Endothelial cell of umbilical vein (primary cell): Measurements from ENCODE around the gene COX4I1. TPM values are rescaled to one million over a fixed set of nuclear protein-coding genes. Genes with fewer than 3 reads are reported as not detected.
"Not testable (repeated sequence)": the region's sequence is repeated elsewhere in the genome, so short reads cannot be mapped to it uniquely, and the experiment has no call there.

Experiments
- BruUV-seq: library from RNA; stranded (reverse); fragments of 400-500 nt; replicated peaks from 2 replicates; lab custom pipeline; 2021; lab: Mats Ljungman, UMichigan
- CTCF ChIA-PET: fragments of 300-600, 350-600 bp; sonication (Branson Sonifier 250); formaldehyde crosslinking; loops from one replicate; lab custom pipeline; 2021; ENCODE audit warnings: antibody characterized with exemption, inconsistent platforms; lab: Charles Lee
- POLR2A ChIA-PET: fragments of 300-600, 350-600 bp; sonication (Branson Sonifier 250); formaldehyde crosslinking; loops from one replicate; lab custom pipeline; 2021; ENCODE audit warnings: antibody characterized with exemption, inconsistent platforms; lab: Charles Lee
- DNase-seq: peaks from one replicate; pipeline ENCODE4 v3.0.0-alpha.2; 2011; ENCODE audit warnings: low read depth, low spot score
- FAIRE-seq: peaks from 2 replicates; lab custom pipeline; 2011; peaks lifted over from hg19 to GRCh38; lab: Jason Lieb, UNC
- H2AFZ ChIP-seq: 2 replicates; pipeline ENCODE4 v1.6.0; 2012; ENCODE audit warnings: low read depth, low read length, control low read depth, inconsistent platforms
- H3K27ac ChIP-seq: 2 replicates; pipeline ENCODE4 v1.5.1; 2011; ENCODE audit warnings: low read depth, mild to moderate bottlenecking, control low read depth, low read length, moderate library complexity; ENCODE audit not compliant: insufficient read depth
- H3K27me3 ChIP-seq, 2 experiments: 2 replicates each; pipeline versions ENCODE4 v1.6.0 to v1.6.1; 2011; ENCODE audit warnings: low read length in 2 of 2, mixed read lengths in 1 of 2; ENCODE audit not compliant: control insufficient read depth in 2 of 2, insufficient read depth in 2 of 2
- H3K36me3 ChIP-seq, 2 experiments: 2 replicates in 1 of 2; 3 replicates in 1 of 2; pipeline ENCODE4 v1.5.1; 2011; ENCODE audit warnings: low read length in 2 of 2, mild to moderate bottlenecking in 1 of 2, moderate library complexity in 1 of 2; ENCODE audit not compliant: control insufficient read depth in 2 of 2, insufficient read depth in 2 of 2; ENCODE audit errors: extremely low read depth in 1 of 2
- H3K4me1 ChIP-seq: 3 replicates; pipeline ENCODE4 v1.5.1; 2011; ENCODE audit warnings: mild to moderate bottlenecking, low read length; ENCODE audit not compliant: control insufficient read depth, insufficient read depth; ENCODE audit errors: extremely low read depth
- H3K4me2 ChIP-seq: 2 replicates; pipeline ENCODE4 v1.6.1; 2011; ENCODE audit warnings: low read length, control low read depth, mixed read lengths; ENCODE audit not compliant: insufficient read depth
- H3K4me3 ChIP-seq, 3 experiments: fragments of 200-600 bp in 1 of 3; sonication (generic), shearing (Covaris generic) in 1 of 3; replicated peaks in 1 of 3; 2 replicates each; pipeline ENCODE4 v1.5.1; 2011 to 2016; ENCODE audit warnings: control low read depth in 3 of 3, low read length in 3 of 3, mild to moderate bottlenecking in 2 of 3, inconsistent platforms in 1 of 3, low read depth in 1 of 3, moderate library complexity in 1 of 3; ENCODE audit not compliant: insufficient read depth in 1 of 3
- H3K79me2 ChIP-seq: 2 replicates; pipeline ENCODE4 v1.6.0; 2012; ENCODE audit warnings: low read length, inconsistent platforms; ENCODE audit not compliant: control insufficient read depth, insufficient read depth
- H3K9ac ChIP-seq: replicated peaks from 2 replicates; pipeline ENCODE3; 2011; ENCODE audit warnings: low read length, control low read depth; ENCODE audit not compliant: insufficient read depth; ENCODE audit errors: extremely low read depth
- H3K9me1 ChIP-seq: replicated peaks from 3 replicates; pipeline ENCODE4 v1.6.0; 2011; ENCODE audit warnings: mild to moderate bottlenecking, low read length; ENCODE audit not compliant: control insufficient read depth, insufficient read depth; ENCODE audit errors: extremely low read depth
- H3K9me3 ChIP-seq: replicated peaks from 2 replicates; pipeline ENCODE4 v1.5.1; 2012; ENCODE audit warnings: low read length, inconsistent platforms; ENCODE audit not compliant: control insufficient read depth, insufficient read depth
- H4K20me1 ChIP-seq: replicated peaks from 2 replicates; pipeline ENCODE3; 2011; ENCODE audit warnings: mild to moderate bottlenecking, low read length; ENCODE audit not compliant: control insufficient read depth, insufficient read depth; ENCODE audit errors: extremely low read depth
- EZH2 ChIP-seq: IDR thresholded peaks from 2 replicates; pipeline ENCODE4 v1.6.1; 2012; ENCODE audit warnings: borderline replicate concordance, low read depth, mild to moderate bottlenecking, moderate library complexity, low read length, inconsistent platforms; ENCODE audit not compliant: severe bottlenecking
- FOS ChIP-seq: IDR thresholded peaks from 2 replicates; pipeline ENCODE4 v1.6.1; 2011; ENCODE audit warnings: mild to moderate bottlenecking, low read length, moderate library complexity, borderline replicate concordance; ENCODE audit not compliant: insufficient read depth
- GATA2 ChIP-seq: IDR thresholded peaks from 2 replicates; pipeline ENCODE4 v1.7.0; 2011; ENCODE audit warnings: low read depth, mild to moderate bottlenecking, moderate library complexity, mixed read lengths, low read length; ENCODE audit not compliant: insufficient read length, insufficient read depth
- JUN ChIP-seq: IDR thresholded peaks from 2 replicates; pipeline ENCODE4 v1.6.1; 2011; ENCODE audit warnings: borderline replicate concordance, low read depth; ENCODE audit not compliant: insufficient read length, insufficient read depth
- MYC ChIP-seq: IDR thresholded peaks from one replicate; pipeline ENCODE4 v1.6.1; 2011; ENCODE audit warnings: mild to moderate bottlenecking, low read depth, low read length
- POLR2A ChIP-seq: IDR thresholded peaks from 2 replicates; pipeline ENCODE4 v1.6.1; 2012; ENCODE audit warnings: low read depth, mild to moderate bottlenecking, control low read depth, low read length
- POLR2AphosphoS5 ChIP-seq: IDR thresholded peaks from 2 replicates; pipeline ENCODE4 v1.6.1; 2012; ENCODE audit warnings: low read depth, mild to moderate bottlenecking, control low read depth, low read length, moderate library complexity; ENCODE audit not compliant: insufficient read depth
- dilution Hi-C: fragments of 300-500 bp; cut with MboI; formaldehyde crosslinking; loops from one replicate; pipeline ENCODE4 v1.15.0; 2019; ENCODE audit warnings: low sequenced_read_pairs; ENCODE audit not compliant: extremely low pct_ligation_motif_present
- intact Hi-C: fragments of 100-400 bp; cut with micrococcal nuclease; formaldehyde crosslinking; loops from one replicate; pipeline ENCODE4 v1.10.0; 2022
- polyA plus RNA-seq, 4 experiments: library from polyadenylated mRNA; depleted of rRNA in 3 of 4; stranded (reverse) in 3 of 4; unstranded in 1 of 4; fragments of >200 nt; gene quantifications; 2 replicates each; pipeline versions ENCODE4 v1.2.1 to v1.2.3, GENCODE V29; 2011 to 2012; ENCODE audit warnings: missing spikeins in 1 of 4
- total RNA-seq: library from RNA; stranded (reverse); gene quantifications from 2 replicates; pipeline ENCODE4 v1.2.3, GENCODE V29; 2021
- TF ChIP-seq, protein P1 (sequence below), 2 donors: IDR thresholded peaks; 1 replicate in 1 of 2; 2 replicates in 1 of 2; pipeline ENCODE4 v1.5.1; 2011; ENCODE audit warnings: low read length in 2 of 2, mild to moderate bottlenecking in 2 of 2, moderate library complexity in 2 of 2, control low read depth in 1 of 2, inconsistent platforms in 1 of 2, low read depth in 1 of 2; ENCODE audit not compliant: insufficient read depth in 1 of 2; ENCODE audit errors: extremely low read depth in 1 of 2
- TF ChIP-seq, protein P2 (sequence below): IDR thresholded peaks from 2 replicates; pipeline ENCODE4 v1.6.1; 2011; ENCODE audit not compliant: insufficient read depth, insufficient read length

Gene COX4I1
- total and polyA plus RNA-seq, 2 donors (not counting 3 experiments of a cell fraction or from before 2014, with no cell fraction given) = 560 to 953 TPM

DNA sequence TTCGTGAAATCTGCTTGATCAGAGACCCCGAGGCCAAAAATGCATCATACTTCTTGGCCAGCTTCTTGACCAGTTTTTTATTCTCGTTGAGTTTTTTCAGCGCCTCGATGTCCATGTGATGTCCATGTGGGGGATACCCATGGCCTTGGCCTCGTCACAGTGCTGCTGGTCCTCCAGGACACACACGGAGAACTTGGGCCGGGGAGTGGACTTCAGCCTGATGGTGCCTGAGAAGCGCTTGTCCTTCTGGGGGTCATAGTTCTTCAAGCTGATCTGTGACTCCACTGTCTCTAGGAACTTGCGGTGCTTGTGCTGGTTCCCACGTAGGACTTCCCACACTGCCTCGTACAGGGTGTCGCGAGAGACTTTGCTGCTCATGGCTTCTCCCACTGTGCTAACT lies 16.7 kb downstream of the COX4I1 start:
- no peak overlapping the region for H3K9ac ChIP-seq
- H4K20me1 ChIP-seq = no peaks in the 10 kb centered on the region
- peaks cover 15 to 20% of the 10 kb centered on the region in 2 experiments for H3K27me3 ChIP-seq
- BruUV-seq = no TSS peak
- H3K36me3 ChIP-seq = no peaks in the 10 kb centered on the region
- no peak for FAIRE-seq
- no peak overlapping the region for H3K4me2 ChIP-seq
- intact Hi-C loops = no loop called here
- H2AFZ ChIP-seq = no peak overlapping the region
- H3K9me1 ChIP-seq = no peaks in the 10 kb centered on the region
- no peaks in the 10 kb centered on the region for H3K4me1 ChIP-seq
- dilution Hi-C loops = no loop called here
- H3K27ac ChIP-seq = no peak overlapping the region
- no peaks in the 10 kb centered on the region for H3K9me3 ChIP-seq
- POLR2A ChIA-PET = no interaction called here
- CTCF ChIA-PET = interaction anchor here (0.7 to 1.8 kb wide), 3 partner anchors 171 to 200 kb away, joined by 3 to 6 read pairs (median 5); no protein-coding TSS in a partner anchor
- H3K79me2 ChIP-seq = no peaks in the 10 kb centered on the region
- no peak overlapping the region for H3K4me3 ChIP-seq
- no peak for DNase-seq
- TF ChIP-seq POLR2AphosphoS5 (no peak), POLR2A (no peak), FOS (no peak), JUN (no peak), GATA2 (no peak), MYC (no peak), EZH2 (no peak)
- TF ChIP-seq, protein P1, sequence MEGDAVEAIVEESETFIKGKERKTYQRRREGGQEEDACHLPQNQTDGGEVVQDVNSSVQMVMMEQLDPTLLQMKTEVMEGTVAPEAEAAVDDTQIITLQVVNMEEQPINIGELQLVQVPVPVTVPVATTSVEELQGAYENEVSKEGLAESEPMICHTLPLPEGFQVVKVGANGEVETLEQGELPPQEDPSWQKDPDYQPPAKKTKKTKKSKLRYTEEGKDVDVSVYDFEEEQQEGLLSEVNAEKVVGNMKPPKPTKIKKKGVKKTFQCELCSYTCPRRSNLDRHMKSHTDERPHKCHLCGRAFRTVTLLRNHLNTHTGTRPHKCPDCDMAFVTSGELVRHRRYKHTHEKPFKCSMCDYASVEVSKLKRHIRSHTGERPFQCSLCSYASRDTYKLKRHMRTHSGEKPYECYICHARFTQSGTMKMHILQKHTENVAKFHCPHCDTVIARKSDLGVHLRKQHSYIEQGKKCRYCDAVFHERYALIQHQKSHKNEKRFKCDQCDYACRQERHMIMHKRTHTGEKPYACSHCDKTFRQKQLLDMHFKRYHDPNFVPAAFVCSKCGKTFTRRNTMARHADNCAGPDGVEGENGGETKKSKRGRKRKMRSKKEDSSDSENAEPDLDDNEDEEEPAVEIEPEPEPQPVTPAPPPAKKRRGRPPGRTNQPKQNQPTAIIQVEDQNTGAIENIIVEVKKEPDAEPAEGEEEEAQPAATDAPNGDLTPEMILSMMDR (IDR thresholded peaks at IDR 0.05; ENCODE audit: extremely low read depth in 1 of 2, insufficient read depth in 1 of 2, low read depth in 1 of 2, low read length in 2 of 2) = no peak
- TF ChIP-seq, protein P2, sequence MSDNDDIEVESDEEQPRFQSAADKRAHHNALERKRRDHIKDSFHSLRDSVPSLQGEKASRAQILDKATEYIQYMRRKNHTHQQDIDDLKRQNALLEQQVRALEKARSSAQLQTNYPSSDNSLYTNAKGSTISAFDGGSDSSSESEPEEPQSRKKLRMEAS = no peak

DNA sequence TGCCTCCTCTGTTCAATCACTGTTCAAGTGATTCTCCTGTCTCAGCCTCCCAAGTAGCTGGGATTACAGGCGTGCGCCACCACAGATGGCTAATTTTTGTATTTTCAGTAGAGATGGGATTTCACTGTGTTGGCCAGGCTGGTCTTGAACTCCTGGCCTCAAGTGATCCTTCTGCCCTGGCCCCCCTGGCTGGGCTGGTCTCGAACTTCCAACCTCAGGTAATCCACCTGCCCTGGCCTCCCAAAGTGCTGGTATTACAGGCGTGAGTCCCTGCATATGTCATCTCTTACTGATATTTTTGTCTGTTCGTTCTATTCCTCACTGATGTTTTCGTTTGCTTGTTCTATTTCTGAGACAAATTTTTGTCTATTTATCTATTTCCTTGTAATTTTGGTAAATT lies 17.7 kb downstream of the COX4I1 start:
- dilution Hi-C loops, H4K20me1 ChIP-seq, intact Hi-C loops, POLR2A ChIA-PET, H3K4me3 ChIP-seq, H3K9me3 ChIP-seq, H3K79me2 ChIP-seq, H3K36me3 ChIP-seq, H3K27ac ChIP-seq, H3K9ac ChIP-seq, H3K4me1 ChIP-seq, H3K4me2 ChIP-seq, H2AFZ ChIP-seq, DNase-seq, BruUV-seq, H3K9me1 ChIP-seq: not testable (repeated sequence)
- FAIRE-seq = peak; percentile 55
- CTCF ChIA-PET = interaction anchor here (0.7 to 1.8 kb wide), 3 partner anchors 170 to 744 kb away, joined by 3 to 6 read pairs (median 5); no protein-coding TSS in a partner anchor
- peaks cover 7 to 12% of the 10 kb centered on the region in 2 experiments for H3K27me3 ChIP-seq
